Stimulated activated CD4-positive, alpha-beta T cell treated with anti-CD3 and anti-CD28 coated beads, TNF-alpha, amount 100 ng/mL, for 1 hour (primary cell): Measurements from ENCODE around the gene ADRB1.

Source experiments
- DNase-seq, 3 donors: peaks; one replicate each; pipeline ENCODE4 v3.0.0-alpha.2; 2020; ENCODE audit warnings: low read depth in 3 of 3, low spot score in 1 of 3

ADRB1 gene

DNA sequence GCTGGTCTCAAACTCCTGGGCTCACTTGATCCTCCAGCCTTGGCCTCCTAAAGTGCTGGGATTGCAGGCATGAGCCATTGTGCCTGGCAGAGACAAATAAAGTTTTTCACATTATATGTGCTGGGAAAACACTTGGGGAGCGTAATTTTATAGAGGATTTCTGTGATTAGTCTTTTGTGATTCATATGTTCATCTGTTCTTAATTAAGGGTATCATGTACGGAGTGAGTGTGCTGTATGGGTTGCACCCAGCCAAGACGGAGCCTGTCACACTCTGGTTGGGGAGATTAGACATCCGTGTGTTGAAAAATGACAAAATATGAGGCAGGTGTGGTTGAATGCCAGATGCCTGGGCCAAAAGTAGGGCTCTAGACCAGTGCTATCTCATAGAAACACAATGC lies 10.3 kb downstream of the ADRB1 start:
- DNase-seq = no peak

DNA sequence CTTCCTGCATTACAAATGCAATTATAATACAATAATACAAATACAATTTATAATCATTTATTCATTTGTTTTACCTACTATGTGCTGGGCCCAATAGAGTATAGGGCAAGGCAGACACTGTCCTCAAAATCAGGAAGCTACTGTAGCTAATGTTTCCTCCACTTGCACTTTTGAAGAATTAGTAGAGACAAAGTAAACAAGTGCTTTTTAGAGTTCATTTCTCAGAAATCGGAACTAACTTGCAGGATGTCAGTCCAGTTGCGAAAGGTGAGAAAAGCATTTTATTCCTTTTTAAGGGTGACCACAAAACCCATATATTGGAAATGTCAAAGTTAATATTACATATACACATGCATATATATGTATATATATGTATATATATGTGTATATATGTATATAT lies 14.2 kb downstream of the ADRB1 start:
- no peak for DNase-seq

- no peak for DNase-seq
Measured at GRCh38 chr10:114058297-114058696, 14.6 kb downstream of the ADRB1 start.

DNA sequence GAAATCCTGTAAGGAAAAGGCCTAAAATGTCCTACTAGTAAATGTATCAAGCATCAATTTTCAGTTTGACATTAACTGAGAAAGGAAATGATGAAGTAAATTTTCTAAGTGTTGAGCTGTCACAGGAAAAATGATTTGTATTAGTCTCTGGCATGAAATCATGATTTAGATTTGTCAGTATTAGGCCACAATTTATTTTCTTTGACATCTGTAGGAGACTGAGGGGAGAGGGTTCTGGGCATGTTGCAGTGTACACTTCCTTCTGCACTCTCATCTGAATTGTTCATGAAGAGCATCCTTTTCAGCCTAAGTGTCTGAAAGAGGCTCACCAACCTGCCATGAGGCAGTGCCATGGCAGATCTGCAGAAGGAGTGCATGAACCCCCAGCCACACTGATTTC lies 15.9 kb downstream of the ADRB1 start:
- DNase-seq = no peak

- DNase-seq = no peak
Measured at GRCh38 chr10:114060456-114060855, 16.8 kb downstream of the ADRB1 start.

DNA sequence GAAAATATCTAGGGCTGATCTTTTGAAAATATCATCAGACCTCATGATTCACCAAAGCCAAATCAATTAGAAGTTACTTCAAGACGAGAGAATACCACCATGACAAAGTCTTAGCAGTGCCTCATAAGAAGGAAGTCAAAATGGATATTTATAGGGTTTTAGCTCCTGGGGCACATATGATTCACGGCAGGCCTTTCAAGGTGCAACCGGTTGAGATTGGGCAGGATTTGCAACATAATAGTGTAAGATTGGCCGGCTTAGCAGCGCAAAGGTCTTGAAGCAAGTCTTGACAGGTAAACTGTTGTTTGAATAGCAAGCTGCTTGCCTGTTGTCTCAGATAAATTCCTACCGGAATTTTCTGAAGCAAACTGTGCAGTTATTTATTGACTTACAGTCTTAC lies 17.5 kb downstream of the ADRB1 start:
- no peak for DNase-seq

DNA sequence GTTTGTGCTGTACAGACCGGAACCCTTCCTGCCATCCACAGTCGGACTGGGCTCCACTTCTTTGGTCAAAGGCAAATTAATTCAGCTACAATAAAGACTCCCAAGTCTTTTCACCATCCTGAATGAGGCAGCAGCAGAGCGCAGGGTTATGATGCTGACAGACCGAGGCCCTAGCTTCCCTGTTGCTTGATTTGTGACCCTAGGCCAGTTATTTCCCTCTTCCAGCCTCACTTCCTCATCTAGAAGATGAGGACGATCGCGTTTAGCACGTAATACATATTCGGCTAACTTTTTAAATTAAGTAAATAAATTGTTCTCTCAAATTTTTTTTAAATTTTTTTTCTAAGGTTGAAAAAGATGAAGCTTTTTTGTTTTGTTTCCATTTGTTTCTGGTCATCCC lies 18.1 kb downstream of the ADRB1 start:
- DNase-seq = no peak

DNA sequence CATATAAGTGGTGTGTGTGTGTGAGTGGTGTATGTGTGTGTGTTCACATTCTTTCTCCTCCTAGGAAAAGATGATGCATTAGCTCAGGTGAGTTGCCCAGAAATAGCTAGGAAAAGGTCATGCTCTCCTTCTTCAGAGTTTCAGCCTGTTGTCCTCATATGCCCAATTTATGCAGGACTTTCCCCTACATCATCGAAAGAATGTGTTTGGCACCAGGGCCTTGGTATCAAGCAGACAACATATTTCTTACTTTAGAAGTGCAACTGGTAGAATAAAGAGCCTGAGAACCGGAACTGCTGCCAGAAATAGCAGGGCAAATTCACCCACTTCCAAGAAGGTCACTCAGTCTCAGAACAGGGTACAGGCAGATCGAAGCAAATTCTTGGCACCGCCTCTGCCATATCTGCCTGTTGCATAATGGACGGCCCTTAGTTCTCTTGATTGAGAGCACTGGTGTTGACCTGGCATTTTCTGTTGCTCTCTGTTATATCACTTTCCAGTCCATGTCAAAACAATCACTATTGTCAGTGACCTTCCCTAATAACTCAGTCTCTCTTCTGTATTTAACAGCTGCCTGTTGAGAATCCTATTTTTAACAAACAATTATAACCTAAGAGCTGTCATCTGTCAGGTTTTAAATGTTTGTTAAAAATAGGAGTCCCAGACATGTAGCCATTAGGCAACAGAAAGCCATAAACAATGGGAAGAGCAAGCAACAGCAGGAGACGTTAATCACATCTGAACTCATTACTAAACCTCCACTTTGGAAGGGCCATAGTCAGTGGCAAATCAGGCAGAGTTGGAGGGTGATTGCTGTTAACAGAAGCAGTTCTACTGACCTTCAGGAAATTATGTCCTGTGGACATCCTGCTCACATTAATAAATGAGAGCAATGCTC lies 20.7 kb downstream of the ADRB1 start:
- DNase-seq = no peak

- no peak for DNase-seq
Measured at GRCh38 chr10:114065049-114065435, 21.4 kb downstream of the ADRB1 start.

GRCh38 chr10:114068054-114068707 lies 24.5 kb downstream of the ADRB1 start:
- no peak for DNase-seq

DNA sequence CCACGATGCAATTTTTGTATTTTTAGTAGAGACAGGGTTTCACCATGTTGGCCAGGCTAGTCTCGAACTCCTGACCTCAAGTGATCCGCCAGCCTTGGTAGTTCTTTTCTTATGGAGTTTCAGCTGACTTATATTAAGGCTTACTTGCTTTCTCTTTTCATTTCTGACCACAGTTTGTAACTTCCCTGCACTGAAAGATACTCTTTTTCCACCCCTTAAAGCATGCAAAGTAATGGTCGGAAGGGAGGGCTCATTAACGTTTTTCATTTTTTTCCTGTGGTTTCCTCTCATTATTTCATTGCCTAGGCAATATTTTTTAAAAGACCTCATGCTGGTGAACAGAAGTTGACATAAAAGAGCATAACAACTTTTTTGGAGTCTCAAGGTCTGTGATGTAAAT lies 27.0 kb downstream of the ADRB1 start:
- DNase-seq = no peak

DNA sequence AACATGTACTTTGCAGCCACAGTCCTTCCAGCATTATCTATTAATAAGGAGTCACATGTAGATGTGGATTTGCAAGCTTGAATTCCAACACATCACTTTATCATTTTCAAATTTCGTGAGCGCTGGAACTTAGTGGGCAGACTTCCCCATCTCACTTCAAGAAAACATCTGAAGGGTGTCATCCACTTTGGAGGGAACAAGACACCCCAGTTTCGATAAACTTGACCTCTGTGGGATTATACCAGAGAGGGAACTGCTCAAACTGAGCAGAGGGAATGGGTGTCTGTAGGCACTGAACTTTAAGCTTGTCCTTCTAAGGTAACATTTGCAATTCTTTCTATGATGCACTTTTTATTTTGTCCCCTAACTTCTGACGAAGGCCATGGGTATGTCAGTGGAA lies 27.5 kb downstream of the ADRB1 start:
- no peak for DNase-seq

DNA sequence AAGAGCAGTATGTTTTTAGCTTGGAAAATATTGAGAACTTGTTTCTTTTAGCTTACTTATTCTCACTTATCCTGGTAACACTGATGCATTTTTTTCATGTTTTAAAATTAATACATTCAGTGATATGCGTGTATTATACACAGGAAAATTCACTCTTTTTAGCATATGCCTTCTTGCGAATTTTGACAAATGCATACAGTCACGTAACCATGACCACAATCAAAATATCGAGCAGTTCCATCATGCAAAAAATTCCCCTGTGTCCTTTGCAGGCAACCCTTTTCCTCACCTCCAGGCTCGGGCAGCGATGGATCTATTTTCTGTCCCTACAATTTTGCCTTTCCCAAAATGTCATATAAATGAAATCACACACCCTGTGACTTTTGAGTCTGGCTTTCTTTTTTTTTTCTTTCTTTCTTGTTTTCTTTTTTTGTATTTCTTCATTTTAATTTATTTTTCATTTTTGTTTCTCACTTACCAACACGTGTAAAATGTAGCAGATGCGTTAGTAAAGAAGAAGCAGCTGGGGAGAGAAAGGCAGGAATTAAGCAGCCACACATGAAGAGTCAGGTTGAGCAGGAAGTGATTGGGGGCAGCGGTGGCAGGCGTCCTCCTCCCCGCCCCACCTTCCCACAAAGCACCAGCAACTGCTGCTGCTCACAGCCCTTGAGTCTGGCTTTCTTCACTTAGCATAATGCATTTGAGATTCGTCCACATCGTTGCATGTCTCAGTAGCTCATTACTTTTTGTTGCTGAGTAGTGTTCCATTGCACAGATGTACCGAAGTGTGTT lies 29.9 kb downstream of the ADRB1 start:
- no peak for DNase-seq

GRCh38 chr10:114075093-114075492 lies 31.4 kb downstream of the ADRB1 start:
- no peak for DNase-seq

- no peak for DNase-seq
Measured at GRCh38 chr10:114077347-114077746, 33.7 kb downstream of the ADRB1 start.

DNA sequence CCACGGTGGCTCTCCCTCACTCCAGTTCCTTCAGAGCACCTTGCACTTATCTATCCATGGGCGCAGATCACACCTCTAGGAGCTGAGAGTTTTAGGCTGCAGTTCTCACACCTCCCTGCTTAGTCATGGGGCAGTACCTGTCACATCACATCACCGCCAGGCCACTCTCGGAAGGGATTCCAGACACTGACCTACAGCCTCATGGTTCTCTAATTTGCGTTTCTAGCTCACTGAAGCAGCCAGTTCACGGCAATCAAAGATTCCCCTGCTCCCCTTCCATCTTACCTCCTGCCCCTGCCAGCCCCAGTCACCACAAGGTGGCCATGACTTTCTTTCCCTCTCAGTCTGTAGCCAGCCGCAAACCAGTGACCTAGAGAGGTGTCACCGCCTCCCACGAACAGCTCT lies 34.2 kb downstream of the ADRB1 start:
- no peak for DNase-seq

DNA sequence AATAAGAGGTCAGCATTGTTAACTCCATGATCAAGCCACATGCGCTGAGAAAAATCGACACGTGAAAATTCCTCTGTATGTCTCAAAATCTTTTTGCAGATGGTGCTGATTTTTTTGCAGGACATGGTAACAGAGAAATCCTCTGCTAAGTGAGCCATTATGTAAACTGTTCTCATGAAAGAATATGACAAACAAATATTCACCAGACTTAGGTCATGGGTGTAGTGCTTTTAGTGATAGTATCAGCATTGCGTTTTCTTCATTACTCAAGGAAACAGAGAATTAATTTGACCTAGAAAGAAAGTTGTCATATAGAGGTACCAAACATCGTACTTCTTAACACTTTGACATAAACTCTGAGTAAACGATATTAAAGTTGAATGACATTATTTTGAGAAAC lies 34.7 kb downstream of the ADRB1 start:
- DNase-seq = no peak

- DNase-seq = no peak
Measured at GRCh38 chr10:114079421-114079820, 35.8 kb downstream of the ADRB1 start.

- no peak for DNase-seq
Measured at GRCh38 chr10:114081911-114082583, 38.4 kb downstream of the ADRB1 start.

DNA sequence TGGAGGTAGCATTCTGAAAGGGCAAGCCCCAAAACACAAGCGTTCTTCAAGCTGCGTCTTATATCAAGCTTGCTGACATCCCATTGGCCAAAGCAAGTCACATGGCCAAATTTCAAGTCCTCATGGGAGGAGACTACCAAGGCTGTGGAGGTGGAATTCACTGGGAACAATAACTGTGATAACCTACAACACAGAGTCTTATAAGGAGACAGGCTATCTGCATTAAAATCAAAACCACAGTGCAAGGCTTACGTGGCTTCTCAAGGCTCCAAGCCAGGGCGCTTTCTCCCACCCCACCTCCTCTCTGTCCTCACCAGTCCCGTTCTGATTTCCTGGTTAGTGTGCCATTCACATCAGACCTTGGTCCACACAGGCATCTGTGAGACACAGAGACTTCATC lies 39.4 kb downstream of the ADRB1 start:
- no peak for DNase-seq

- no peak for DNase-seq
Measured at GRCh38 chr10:114084215-114084614, 40.5 kb downstream of the ADRB1 start.
